Ammon's horn (tissue), 1 donor: ENCODE data around the gene TACC3.
A peak's percentile ranks its signal among the peaks of the same experiment; 100 is the strongest.

Experiments used
- DNase-seq: peaks from one replicate; pipeline ENCODE4 v3.0.0-alpha.2; 2016; ENCODE audit warnings: low spot score

TACC3 gene

DNA sequence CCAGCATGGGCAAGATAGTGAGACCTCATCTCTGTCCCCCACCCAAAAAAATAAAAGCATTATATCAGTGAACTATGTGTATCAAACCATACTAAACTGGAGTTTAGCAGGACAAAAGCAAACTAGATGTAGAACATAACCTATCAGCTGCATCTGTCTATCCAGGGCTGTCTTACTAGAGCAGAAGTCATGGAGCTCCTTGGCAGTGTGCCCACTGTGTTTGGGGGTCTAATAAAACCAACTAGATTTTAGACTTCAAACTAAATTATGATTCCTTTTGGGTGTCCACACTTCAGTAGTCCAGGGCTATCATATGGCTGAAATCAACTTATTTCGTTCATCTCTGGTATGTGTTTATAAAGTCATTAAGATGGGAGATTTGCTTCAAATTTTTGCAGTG lies 17.5 kb upstream of the TACC3 start:
- DNase-seq: no peak

DNA sequence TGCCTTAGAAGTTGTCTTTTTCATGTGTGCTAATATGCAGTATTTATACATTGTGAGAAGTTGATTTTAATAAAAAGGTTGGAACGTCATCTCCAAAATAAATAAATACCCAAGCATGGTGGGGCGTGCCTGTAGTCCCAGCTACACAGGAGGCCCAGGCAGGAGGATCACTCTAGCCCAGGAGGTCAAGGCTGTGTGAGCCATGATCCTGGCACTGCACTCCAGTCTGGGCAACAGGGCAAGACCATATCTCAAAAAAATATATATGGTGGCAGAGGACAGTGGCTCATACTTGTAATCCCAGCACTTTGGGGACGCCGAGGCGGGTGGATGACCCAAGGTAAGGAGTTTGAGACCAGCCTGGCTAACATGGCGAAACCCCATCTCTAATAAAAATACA lies 15.6 kb upstream of the TACC3 start:
- DNase-seq: no peak

DNA sequence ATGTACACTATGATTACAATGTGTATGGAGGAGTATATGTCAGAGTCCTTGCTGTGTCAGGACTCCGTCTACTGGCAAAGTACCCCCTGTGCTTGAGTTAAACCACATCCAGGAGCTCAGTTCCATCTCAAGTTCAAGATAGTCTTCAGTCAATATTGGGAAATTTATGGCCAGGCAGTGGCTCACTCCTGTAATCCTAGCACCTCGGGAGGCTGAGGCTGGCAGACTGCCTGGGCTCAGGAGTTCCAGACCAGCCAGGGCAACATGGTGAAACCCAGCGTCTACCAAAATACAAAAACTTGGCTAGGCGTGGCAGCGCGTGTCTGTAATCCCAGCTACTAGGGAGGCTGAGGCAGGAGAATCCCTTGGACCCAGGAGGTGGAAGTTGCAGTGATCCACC lies 15.0 kb upstream of the TACC3 start:
- no peak for DNase-seq

DNA sequence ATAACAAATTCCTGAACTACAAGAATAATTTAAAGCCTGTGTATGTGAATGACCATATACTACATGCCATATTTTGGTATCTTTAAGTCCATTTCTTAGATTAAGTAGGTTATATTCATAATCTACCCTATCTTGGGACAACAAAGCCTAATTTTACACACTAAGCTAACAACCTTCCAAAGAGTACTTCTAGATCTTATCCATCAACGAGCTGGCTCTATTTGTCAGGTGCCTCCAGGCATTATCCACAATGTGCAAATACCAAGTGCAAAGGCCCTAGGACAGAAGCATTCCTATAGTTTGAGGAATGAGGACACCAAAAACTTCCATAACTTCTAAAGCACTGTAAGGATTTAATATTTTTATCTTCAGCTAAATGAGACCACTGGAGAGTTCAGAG lies 12.7 kb upstream of the TACC3 start:
- DNase-seq: no peak

DNA sequence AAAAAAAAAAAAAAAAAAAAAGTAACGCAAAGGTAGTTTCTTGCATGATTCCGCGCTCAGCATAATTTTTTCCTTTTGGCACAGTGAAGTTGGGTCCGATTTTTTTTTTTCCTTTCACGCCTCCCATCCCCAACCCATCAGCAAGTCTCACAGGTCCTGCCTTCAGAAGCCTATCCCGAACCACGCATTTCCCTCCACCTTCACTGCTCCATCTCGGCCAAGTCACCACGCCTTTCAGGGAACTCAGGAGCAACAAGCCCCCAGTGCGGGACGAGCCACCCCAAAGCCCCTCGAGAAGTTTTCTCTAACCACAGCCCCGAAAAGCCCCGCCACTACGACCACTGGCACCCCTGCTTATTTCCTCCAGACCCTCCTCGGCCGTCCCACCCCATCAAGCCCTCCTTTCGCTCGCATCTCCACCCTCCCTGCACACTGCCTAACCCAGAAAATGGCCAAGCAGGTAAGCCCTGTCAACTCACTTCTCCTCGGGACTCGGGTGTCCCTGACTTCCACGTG lies 10.2 kb upstream of the TACC3 start:
- no peak for DNase-seq

DNA sequence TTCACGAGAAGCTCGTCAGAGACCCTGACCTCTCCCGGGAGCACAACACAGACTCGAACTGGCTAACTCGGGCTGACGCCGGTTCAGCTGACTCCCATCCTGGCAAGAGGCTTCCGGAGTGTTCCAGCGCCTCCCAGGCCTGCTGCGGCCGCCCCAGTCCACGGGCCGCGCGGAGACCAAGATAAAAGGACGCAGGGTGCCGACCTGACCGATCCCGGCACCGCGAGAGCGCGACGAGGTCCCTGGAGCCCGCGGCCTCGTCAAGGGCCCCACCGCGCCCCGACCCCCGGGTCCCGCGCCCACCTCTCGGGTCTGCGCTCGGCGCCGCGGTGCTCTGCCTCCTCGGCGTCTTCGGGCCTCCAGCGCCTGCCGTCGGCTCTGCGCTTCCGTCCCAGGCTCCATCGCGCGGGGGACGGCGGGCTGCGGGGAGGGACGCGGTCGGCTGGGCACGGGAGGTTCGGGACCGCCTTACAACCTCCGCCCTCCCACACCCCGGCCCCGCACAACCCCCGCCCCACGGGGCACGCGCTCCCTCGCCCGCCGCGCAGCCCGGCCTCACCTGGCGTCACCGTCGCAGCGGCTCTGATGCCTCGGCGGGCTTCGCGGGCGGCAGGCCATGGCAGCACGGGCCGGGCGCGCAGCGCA lies 9.6 kb upstream of the TACC3 start:
- peak; percentile 44 for DNase-seq

DNA sequence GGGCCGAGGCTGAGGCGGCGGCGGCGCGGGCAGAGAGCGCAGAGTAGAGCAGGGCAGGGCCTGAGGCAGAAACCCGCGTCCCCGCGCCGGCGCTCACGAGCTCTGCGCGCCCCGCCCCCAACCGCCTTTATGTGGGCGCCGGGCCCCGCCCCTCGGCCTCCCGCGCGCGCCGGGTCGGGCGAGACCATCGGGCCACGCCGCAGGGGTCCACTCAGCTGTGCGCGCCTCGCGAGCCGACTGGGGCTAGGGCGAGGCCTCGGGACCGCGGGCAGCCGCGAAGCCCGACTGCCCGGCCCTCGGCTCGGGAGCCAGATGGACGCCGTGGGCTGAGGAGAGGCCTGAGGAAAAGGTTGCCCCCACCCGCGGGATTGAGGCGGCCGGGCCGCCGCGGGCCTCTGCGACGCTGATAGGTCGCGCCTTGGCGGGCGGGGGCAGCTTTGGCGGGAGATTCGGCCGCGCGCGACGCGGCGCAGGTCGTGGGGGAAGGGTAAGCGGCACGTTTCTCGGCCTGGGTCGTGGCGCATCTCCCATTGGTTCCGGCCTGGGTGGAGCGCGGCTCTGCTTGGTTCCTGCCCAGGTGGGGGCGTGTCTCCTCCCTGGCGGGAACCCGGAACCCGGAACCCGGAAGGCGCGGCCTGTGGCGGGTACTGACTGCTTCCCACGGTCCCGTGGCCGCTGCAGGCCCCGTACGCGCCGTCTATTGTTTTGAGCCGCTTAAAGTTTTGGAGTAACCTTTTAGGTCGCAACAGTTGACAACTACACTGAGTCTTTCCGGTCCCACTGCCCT lies 8.9 kb upstream of the TACC3 start, which contains the start of gene SLBP:
TSS of gene SLBP (minus strand) at position 104 of the 787 bp plus-strand sequence. CDS start 131 bp downstream, outside the sequence.
- peak; percentile 87 for DNase-seq

DNA sequence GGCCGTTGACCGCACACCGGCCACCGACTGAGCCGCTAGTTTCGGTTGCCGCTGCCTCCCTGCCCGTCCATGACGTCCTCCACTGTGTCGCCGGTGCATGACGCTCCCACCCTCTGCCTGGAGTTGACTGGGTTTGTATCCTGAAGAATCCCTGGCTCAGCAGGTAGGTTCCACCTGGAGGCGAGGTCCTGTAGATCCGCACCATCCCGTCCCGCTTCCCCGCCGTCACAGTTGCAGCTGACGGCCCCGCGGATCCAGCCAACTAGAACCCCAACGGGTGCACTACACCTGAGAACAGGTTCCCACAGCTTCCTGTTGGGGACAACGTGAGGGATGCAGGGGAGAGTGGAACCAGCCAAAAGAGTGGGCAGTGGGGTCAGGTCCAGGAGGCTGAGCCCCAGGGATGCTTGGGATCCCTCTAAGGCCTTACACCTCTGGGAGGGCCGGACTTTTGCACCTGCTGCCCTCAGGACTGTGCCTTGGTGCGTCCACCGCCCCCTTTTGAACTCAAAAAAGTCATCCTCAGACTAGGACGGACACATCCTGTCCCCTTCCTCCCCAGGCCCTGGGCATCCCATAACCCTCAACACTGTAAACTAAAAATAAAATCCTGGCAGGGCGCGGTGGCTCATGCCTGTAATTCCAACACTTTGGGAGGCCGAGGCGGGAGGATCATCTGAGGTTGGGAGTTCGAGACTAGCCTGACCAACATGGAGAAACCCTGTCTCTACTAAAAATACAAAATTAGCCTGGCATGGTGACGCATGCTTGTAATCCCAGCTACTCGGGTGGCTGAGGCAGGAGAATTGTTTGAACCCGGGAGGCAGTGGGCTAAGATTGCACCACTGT lies 8.1 kb upstream of the TACC3 start:
- DNase-seq: no peak

DNA sequence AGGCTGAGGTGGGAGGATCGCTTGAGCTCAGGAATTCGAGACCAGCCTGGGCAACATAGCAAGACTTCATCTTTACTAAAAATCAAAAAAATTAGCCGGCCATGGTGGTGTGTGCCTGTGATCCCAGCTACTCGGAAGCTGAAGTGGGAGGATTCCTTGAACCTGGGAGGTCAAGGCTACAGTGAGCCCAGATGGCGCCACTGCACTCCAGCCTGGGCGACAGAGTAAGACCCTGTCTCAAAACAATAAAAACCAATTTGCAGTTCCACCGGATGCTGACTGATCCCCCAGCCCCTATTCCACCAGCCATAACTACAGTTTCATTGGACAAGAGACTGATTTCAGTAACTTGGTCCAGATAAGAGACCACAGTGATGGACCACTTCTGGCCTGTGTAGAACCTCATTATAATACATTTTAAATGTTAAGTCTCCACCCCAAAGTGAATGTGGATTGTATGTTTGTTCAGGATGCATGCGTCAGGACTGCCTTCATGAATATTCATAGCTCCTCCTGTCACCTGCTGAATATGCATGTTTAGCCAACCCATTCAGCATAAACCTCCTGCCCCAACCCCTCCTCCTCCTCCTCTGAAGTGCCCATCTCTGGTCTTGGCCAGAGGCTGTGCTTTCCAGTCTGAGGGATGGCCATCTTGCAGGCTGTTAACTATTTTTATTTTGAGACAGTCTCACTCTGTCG lies 6.9 kb upstream of the TACC3 start:
- DNase-seq: no peak

DNA sequence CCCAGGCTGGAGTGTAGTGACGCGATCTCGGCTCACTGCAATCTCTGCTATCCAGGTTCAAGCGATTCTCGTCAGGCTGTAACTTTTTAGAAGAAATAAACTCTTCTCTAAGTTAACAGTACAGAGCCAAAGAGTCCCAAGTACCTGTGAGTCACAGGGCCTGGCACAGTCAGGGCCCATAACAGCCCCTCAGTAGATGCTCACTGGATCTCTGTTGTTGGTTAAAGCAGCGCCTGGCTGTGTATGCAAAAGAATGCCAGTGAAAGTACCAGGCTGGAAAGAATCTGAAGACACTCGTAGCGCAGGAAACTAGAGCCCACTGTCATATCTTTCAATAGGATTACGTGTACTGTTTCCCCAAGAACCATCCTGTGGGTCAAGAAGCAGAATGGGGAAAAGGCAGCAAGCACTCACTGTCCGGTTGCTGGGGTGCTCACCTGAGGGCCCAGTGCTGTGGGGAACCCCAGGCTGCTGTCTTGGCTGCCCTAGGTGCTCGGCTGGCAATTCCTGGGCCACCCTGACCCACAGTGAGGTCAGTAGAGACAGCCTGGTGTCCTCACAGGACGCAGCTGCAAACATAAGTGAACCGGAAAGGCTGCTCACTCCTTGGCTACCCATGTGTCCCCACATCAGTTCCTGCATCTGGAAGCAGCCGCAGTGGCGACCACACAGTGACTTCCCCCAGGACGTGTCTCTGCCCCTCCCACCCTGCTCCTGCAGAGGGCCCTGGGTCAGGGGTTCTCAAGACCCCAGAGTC lies 6.1 kb upstream of the TACC3 start:
- DNase-seq: no peak

DNA sequence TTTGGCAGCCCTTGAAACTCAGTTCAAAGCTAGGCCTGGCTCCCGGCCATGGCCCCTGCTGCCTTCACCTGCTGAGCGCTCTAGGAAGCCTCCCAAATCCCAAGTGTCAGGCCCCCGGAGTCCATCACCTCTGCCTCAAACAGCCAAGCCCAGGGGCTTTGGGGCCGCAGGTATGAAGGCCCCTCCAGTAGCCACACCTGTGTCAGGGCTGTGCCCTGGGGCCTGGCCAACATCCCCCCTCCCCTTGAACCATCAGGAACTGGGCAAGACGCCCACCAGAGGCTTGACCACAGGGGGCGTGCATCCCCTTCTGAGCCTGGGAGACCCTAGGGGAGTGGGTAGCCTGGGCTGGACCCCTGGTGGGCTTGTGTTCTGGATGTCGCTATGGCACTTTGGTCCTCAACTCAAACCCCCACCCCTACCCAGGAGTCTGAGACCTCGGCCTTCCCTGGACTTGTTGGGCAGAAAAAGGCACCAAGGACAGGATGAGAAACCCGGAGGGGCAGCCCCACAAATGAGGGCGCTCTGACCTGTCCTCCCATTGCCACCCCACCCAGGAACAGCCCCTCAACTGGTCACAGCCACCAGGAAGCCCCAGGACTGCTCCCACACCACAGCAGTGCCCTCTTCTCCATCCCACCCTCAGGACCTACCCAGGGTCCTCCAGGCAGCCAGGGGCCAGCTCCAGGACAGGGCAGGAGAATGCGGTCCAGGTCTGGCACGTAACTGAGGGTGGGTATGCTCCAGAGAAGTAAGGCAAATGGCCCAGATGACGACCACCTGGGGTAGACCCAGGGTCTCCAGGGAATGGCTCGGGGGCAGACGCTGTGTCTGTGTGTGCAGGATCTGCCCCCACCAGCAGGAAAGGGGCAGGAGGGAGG lies 5.0 kb upstream of the TACC3 start:
- DNase-seq: no peak

DNA sequence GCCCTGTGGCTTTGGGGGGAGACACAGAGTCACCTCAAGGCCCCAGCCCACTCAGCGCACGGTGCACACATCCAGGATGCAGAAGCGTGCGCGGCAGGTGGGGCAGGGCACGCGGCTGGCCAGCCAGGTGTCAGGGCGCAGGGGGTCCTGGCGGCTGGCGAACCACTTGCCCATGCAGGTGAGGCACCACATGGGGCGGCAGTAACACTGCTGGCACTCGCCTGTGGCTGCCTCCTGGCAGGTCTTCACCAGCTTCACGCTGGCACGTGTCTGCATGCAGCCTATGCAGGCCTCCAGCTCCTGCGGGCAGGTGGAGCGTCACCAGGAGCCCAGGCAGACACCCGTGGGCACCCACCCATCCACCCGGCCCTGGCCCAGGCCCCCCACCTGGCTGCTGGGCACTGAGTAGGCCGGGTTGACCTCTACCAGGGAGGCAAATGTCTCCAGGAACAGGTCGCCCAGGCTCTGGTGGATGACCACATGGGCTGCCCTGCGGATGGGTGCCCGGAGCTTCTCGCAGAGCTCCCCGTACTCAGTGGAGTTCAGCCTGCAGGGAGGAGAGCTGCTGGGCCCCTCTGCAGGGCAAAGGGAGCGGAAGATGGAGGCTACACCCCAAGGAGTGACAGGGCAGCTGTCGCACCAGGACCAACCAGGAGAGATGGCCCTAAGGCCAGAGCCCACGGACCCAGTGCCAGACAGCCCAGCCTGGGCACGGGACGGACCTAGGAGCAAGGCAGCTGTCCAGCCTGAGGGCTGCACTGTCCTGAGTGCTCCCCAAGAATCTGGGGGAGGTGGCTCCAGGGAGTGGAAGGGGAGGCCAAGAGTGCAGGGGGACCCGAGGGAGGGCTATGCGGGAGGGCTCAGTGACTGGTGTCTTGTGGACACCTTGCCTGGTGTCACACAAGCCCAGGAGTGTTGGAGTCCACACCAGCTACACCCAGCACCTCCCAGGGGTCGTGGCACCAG lies 3.9 kb upstream of the TACC3 start:
- no peak for DNase-seq

DNA sequence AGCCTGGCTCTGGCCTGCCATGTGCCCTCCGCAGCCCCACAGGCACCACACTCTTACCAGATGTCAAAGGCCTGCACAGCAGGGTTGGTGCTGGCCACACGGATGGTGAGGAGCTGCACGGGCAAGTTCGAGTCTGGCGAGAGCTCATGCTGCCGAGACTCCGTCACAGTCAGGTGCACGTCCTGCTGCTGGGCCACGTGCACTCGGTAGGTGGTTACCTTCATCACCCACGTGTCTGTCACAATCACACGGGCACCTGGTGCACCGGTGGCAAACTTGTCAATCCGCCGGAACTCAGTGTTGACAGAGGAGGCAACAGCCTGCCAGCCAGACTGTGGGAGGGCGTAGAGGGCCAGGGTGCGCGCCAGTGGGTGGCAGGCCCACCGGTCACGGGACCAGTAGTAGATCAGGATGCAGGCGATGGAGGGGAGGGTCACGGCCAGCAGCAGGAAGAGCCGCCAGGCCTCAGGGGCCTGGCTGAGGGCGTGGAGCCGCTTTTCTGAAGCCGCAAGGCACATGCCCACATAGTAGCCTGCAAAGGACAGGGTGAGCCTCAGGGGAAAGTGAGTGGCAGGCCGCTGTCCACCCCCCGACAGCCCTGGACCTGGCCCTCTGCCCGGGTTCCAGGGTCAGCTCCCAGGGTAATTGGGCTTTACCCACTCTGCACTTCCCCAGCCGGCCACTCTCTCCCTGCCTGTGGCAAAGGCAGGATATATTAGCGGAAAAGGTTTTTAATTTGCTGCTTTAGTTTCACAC lies 3.0 kb upstream of the TACC3 start:
- DNase-seq: no peak

DNA sequence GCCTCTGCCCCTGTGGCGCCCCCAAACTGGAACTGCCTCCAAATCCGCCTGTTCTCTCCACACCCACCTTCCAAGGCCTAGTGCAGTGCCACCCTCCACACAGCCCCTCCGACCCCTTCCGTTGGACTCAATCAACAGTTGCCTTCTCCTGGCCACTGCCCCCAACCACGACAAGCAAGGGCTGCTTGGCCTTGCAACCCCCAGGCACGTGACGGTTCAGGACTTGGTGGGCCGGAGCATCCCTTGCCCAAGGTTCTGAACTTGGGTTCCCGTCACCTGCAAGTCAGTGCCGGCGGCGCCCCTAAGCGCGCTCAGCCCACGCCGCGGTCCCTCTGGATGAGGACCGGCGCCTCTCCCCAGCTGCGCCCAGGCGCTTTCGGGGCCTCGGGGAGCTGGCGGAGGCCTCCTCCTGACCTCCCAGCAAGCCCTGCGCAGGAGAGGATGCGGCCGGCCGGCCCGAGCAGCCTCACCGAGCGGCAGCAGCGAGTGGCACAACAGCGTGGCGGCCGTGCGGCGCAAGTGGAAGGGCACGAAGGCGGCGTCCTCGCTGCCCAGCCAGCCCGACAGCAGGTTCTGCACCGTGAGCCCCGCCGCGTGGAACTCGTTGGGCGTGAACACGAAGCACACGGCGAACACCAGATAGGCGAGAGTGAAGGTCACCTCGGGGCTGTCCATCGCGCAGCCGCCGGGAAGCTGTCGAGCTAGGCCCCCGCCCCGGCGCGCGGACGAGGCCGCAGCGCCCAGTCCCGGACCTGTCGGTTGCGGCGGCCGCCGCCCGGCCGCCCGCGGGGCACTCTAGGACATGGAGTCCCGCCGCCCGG lies 948 bp upstream of the TACC3 start:
- DNase-seq: peak; percentile 43

DNA sequence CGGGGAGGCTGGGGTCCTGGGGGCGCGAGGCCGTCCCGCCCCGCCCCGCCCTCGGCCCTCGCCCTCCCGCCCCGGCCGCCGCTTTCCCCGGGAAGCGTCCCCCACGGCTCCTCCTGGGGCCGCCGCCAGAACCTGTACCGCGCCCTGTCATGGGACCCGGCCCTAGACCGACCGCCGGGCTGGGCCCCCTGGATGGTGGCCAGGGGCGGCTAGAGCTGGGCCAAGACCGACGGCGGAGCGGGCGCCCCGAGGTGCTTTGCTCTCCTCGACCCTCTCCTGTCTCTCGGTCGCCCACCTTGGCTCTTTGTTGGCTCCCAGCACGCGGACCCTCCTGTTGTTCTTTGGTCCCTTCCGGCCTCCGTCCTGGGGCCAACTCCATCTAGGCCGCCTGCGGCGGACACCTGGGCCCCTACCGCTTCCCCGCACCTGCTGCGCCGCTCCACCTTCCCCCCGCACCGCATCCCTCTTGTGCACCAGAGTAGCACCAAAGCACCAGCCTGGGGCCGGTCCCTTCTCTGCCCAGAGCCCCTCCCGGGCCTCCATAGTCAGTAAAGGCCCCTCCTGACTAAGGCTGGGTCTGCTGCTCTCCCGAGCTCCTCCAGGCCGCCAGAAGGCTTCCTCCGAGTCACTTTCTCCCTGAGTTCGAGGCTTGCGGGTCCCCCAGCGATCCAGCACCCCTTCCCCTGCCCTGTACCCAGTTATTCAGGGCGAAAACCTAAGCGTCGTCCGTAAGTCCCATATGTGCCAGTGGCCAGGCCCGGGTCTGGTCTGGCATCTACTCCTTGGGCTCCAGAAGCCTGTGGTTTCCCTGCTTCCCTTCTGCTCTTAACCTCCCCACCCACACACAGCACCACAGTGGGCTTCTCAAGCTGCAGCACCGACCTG lies 587 bp downstream of the TACC3 start:
- no peak for DNase-seq

DNA sequence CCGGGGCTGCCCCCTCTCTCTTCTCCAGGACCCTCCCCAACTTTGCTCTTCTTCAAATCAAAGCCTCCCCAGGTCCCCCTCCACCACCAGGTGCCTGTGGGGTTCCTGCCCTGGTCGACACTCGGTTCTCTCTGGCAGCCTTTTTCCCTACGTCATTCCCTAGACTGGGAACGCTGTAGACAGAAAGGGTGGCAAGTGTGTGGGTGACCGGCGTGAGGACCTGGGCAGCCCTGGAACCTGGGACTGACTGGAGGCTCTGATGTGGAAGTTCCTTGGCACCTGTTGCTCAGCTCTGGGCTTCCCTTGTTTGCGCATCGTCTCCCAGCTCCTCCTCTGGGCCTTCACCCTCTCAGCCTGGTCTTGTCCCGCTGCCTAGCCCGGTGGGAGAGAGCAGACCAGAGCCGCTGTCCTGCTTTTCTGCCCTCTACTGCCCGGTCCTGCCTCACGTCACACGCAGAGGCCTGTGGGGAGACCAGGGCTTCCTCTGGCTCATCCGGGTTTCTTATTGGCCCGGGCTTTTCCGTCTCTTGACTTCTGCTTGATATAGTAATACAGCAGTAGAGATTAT lies 1.3 kb downstream of the TACC3 start:
- no peak for DNase-seq
